ENCODE data around the gene CACNG3.
"Not testable (repeated sequence)": the region's sequence is repeated elsewhere in the genome, so short reads cannot be mapped to it uniquely, and the experiment has no call there.

The CACNG3 gene

DNA sequence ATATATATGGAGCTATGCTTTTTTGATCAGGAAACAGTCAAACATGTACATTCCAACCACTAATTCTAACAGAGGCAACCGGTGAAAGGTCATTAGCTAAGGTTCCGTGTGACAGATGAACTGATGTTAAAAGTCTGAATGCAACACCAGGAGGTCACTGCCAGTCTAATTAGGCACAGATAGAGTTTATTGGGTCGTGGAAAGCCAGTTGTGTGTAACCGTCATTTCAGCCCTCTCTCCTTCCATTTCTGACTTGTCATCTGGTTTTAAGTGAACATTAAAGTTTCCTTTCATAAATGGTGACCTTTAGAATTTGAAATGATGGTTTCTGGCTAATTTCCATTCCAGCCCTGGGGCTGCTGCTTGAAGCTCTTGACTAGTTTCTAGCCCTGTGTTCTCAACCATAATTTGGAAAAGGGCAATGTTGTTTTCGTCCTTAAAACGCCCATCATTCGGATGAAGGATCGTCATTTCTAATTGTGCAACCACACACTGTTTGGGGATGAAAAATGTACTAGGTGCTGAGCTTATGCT is 23.9 kb downstream of the CACNG3 start:
- DNase-seq (ENCODE audit: low spot score): no peak

DNA sequence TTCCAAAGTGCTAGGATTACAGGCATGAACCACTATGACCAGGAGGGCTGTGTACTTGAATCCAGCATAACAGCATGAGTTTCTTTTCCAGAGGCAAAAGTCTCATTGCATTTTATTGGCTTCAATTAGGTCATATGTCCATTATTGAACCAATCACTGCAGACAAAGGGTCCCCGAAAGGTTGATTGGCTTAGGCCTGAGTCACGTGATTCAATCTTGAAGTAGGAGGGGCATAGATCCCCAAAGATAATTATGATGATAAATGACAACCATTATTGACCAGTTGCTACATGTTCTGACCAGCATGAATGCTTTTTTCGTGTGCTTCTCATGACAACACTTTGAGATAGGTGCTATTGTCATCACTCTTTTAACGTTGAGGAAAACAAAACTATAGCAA is 25.3 kb downstream of the CACNG3 start:
- no peak for DNase-seq (ENCODE audit: low spot score)

DNA sequence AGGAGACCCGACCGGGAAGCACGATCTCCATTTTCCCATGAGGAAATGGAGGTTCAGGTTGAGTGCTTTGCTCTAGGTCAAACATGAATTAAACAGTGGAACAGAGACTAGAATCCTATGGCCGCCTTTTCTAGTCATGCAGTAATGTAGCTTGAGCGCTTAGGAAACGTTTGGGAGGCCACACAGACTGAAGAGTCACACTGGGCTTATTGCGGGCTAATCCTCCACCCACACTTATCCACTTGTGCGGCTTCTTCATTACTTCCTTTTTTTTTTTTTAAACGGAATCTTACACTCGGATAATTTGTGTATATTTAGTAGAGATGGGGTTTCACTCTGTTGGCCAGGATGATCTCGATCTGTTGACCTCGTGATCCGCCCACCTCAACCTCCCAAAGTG is 26.0 kb downstream of the CACNG3 start:
- no peak for DNase-seq (ENCODE audit: low spot score)

DNA sequence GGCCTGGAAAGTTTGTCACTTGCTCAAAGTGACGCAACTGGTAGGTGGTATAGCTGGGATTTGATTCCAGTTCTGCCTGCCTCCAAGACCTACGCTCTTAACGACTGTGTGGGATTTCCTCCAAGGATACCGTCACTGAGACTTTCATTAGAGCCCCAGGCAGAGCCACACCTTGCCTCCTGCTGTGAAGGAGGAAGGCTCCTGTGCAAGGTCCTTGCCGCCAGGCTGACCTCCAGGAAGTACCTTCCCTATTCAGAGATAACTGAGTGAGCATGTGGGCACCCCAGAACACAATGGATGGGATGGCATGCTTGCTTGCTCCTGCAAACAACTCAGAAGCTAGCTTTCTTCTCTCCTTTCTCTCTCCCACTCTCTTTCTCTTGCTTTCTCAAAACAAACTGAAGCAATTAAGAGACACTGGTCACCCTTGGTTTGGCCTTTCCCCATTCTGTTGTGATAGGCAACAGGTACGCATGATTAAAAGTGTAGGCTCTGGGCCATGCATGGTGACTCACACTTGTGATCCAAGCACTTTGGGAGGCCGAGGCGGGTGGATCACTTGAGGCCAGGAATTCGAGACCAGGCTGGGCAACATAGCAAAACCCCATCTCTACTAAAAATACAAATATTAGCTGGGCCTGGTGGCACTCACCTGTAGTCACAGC is 30.7 kb downstream of the CACNG3 start:
- no peak for DNase-seq (ENCODE audit: low spot score)

DNA sequence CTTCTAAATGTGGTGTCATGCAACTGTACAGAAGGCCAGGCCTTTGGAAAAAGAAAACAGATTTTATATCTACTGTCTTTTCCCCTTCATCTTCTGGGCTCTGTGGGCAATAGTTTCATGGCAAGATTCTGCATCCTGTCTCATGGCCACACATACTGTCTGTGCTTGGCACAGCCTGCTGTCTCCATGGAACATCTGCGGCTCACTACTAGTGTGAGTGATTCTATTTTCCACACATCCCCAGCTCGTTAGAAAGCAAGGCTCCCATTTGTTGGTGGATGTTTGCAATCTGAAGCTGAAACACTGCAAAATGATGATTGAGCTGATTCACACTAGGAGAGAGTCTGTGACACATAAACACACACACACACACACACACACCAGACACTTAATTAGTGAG is 32.4 kb downstream of the CACNG3 start:
- no peak for DNase-seq (ENCODE audit: low spot score)

DNA sequence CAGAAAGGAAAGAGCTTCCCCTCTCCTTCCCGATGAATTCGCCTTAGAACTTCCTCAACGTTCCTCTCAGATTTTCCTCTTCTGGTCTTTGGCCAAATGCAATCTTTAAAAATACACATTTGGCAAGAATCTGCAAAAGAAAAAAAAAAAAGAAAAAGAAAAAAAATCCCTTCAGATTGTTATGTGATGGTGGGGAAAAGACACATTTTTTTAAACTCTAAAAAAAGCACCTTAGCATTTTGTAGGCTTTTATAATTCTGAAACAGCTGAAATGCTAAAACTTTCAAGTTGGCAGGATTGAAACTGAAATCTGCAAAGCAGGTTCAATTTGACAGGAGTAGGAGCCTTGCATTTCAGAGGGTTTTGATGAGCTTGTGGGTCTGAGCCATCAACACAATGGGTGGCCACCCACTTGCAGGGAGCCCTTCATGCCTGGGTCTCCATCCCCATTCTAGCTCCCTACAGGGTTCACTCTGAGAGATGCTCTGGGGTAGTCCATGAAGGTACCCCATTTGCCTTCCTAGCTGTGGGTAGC is 33.1 kb downstream of the CACNG3 start:
- DNase-seq (ENCODE audit: low spot score): no peak

DNA sequence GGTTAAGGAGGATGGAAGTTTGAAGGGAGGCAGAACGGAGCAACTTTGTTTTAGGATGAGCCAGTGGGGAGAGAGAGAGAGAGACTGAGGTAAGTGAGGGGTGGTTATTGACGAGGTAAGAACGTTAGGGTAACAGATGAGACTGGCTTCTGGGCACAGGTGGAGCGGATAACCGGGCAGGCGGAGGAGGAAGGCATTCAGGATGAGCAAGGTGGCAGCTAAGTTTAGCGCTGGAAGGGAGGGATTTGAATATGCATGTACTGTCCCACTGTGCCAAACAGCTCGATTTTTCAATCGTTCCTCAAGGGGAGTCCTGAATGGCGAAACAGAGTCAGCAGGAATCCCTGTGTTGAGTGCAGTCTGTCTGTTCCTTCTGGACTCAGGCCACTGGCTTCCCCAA is 35.8 kb downstream of the CACNG3 start:
- DNase-seq (ENCODE audit: low spot score): no peak

DNA sequence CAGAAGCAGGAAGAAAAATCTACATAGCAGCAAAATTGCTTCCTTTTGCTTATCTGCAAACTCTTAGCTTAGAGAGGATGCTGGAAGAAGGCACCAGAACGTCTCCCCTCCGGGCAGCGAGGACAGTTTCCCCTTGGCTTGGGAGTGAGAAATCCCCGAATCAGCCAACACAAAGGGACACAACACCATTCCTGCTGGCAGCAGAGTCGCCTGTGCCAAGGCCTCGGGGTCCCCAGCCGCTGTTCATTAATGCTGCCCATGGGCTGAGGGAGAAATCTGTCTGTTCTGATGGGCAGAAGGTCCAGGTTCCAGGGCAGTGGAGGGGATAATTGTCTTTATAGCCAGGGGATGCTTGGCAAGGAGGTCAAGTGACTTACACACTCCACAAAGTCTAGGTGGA is 38.0 kb downstream of the CACNG3 start:
- no peak for DNase-seq (ENCODE audit: low spot score)

DNA sequence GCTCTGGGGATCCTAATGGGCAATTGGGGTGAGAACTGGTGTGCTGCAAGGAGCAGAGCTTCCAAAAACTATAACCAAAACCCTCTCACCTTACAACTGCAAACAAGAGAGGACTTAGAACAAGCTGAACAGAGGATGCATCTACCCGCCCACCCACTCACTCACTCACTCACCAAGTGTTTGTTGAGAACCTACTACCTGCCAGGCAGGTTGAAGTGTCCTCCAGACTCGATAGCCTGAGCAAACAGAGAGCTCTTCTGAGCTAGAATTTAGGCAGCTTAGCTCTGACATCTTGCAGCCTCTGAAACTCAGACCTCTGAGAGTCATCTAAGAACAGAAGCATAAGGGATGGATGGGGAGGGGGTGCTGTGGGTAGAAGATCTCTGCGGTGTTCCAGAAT is 41.2 kb downstream of the CACNG3 start:
- no peak for DNase-seq (ENCODE audit: low spot score)

DNA sequence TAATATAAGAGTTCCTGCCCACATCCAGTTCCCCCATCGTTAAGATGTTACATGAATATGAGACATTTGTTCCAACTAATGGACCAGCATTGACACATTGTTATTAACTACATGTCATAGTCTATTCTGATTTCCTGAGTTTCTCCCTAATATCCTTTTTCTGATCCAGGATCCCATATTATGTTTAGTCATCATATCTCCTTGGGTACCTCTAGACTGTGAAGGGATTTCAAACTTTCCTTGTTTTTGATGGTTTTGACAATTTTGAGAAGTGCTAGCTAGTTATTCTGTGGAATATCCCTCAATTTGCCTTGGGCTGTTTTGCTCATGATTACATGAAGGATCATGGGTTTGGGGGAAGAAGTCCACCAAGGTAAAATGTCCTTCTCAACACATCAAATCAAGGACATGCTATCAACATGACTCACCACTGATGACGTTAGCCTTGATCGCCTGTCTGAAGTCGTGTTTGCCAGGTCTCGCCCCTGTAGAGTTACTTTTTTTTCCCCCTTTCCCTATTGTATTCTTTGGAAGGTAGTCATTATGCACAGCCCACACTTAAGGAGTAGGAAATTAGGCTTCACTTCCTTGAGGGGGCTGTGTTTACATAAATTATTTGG is 42.5 kb downstream of the CACNG3 start:
- DNase-seq (ENCODE audit: low spot score): no peak

DNA sequence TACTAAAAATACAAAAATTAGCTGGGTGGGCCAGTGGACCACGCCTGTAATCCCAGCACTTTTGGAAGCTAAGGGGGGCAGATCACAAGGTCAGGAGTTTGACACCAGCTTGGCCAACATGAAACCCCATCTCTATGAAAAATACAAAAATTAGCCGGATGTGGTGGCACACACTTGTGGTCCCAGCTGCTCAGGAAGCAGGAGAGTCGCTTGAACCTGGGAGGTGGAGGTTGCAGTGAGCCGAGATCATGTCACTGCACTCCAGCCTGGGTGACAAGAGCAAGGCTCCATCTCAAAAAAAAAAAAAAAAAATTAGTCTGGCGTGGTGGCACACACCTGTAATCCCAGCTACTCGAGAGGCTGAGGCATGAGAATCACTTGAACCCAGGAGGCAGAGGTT is 44.6 kb downstream of the CACNG3 start:
- DNase-seq (ENCODE audit: low spot score): not testable (repeated sequence)

DNA sequence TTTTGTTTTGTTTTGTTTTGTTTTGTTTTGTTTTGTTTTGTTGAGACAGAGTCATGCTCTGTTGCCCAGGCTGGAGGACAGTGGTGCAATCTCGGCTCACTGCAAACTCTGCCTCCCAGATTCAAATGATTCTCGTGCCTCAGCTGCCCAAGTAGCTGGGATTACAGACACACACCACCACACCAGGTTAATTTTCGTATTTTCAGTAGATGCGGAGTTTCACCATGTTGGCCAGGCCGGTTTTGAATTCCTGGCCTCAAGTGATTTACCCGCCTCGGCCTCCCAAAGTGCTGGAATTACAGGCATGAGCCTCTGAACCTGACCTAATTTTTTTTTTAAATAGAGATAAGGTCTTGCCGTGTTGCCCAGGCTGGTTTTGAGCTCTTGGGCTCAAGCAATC is 46.5 kb downstream of the CACNG3 start:
- no peak for DNase-seq (ENCODE audit: low spot score)

DNA sequence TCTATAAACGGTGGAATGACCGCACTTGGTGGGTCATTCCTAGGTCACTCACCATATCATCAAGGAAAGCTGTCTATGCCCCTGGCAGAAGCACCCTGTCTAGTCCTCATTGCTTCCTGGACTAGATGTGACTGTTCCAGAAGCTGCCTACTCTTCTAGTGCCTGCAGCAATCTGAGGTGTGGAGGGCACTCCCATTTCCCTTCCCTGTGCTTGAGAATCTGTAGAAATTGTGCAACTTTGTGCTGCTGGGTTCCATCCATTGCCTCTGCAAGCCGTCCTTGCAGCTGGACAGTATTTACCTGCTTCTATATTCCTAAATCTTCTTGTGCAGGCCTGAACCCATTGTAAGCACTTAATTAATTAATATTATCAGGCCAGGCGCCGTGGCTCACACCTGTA is 52.1 kb downstream of the CACNG3 start:
- no peak for DNase-seq (ENCODE audit: low spot score)

DNA sequence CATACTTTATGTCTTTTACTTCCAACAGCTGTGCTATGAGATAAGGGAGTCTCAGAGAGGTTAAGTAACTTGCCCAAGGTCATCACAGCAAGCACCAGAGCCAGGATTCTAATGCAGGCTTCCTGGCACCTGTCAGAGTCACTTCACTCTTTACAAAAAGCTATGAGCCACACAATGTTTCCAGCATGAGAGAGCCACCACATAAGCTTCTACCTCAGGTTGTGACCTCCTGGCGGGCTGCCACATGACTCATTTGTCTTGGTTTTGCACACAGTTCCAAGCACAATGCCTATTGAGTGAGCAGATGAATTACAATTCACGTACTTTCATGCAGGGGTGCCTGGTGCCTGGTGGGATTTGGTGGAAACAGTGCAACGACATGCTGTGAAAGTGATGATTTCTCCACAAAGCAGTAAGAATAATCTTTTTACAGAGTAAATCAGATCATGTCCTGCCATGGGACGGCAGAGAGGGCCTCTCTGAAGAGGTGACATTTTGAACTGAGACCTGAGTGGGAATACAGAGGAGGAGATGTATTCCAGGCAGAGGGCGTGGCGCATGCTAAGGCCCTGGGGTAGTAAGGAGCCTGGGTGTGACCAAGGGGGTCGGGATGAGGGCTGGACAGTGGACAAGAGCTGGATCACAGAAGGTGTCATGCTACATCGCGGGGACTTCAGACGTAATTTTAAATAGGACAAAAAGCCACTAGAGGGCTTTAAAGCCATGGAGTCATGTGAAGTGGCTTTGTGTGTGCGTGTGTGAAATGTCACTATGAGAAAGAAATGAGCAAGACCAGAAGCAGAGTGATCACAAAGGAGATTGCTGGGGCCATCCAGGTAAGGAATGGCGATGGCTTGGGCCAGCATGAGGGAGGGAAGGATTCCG is 53.4 kb downstream of the CACNG3 start:
- DNase-seq (ENCODE audit: low spot score): no peak

DNA sequence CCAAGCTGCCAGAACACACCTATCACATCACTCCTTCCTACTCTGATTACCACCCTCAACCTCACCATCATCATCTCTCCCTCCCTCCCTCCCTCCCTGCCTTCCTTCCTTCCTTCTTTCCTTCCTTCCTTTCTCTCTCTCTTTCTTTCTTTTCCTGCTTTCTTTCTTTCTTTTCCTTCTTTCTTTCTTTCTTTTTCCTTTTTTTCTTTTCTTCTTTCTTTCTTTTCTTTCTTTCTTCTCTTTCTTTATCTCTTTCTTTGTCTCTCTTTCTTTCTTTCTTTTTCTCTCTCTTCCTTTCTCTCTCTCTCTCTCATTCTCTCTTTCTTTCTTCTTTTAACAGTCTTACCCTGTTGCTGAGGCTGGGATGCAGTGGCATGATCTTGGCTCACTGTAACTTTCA is 59.2 kb downstream of the CACNG3 start:
- DNase-seq (ENCODE audit: low spot score): no peak

DNA sequence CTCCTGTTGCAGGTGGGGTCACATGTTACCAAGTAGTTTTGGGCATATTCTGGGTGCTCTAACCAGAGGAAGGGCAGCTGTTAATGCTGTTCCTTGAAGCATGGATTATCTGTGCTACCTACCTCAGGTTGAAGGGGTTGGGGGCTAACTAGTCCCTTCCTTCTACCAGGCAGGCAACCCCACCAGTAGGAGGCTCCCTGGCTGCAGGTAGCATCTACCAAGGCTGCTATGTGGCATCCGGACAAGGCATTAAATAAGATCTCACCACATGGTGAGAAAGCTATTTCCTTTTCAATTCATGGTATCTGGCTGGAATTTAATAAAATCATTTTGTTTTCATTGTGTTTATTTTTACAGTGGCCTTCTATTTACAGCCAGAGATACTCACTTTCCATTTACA is 62.5 kb downstream of the CACNG3 start:
- no peak for DNase-seq (ENCODE audit: low spot score)

DNA sequence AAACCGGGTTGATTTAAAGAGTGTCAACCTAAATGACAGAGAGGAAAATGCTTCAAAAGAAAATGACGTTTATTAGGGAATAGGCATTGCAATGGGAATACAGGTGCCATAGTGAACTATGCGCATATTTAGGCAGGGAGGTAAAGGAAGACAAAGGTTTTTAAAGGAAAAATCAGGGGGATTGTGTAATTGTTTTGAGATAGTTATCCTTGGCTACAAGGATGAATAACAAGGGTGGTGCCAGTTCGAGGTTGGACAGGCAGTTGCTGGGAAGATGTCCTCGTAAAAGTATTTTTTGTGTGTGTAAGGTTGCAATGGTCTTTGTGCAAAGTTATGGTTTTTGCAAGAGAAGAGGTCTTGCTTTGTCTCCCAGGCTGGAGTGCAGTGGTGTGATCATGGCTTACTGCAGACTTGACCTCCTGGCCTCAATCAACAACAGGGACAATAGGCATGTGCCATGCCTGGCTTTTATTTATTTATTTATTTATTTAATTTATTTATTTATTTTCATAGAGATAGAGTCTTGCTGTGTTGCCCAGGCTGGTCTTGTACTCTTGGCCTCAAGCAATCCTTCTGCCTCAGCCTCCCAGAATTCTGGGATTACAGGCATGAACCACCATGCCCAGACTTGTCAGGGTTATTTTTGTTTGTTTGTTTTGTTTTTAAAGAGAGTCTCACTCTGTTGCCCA is 63.1 kb downstream of the CACNG3 start:
- DNase-seq (ENCODE audit: low spot score): no peak

DNA sequence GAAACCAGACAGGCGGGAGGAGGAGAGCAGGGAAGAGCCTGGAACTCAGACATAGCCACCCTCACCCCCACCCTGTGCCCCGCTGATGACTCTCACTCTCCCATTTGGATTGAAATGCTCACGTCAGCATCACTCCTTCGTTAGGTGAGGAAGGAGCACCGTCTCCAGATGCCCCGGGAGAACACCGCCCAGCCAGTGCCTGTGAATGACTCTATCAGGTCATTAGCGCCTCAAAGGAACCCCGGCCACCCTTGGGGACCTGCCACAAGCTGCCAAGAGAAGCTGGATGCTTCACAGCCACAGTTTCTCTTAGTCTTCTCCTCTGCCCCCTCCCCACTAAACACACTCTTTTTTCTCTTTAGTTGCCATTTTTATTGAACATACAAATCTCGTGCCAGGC is 66.0 kb downstream of the CACNG3 start:
- no peak for DNase-seq (ENCODE audit: low spot score)

DNA sequence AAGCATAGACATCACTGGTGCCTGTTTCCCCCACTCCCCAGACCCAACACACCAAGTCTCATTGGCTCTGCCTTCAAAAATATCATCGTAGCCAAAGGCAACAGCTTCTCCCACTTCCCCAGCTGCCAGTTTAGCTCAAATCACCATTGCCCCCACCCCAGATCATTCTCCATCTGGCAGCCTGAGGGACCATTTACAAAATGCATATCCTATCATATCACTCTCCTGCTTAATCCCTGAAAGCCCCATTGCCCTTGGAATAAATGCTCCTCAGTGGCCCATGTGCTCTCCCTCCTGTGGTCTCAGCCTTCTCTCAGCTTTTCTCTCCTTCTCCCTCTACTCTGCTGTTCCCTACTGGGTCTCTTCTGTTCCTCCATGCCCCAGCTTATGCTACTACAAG is 68.3 kb downstream of the CACNG3 start:
- no peak for DNase-seq (ENCODE audit: low spot score)

DNA sequence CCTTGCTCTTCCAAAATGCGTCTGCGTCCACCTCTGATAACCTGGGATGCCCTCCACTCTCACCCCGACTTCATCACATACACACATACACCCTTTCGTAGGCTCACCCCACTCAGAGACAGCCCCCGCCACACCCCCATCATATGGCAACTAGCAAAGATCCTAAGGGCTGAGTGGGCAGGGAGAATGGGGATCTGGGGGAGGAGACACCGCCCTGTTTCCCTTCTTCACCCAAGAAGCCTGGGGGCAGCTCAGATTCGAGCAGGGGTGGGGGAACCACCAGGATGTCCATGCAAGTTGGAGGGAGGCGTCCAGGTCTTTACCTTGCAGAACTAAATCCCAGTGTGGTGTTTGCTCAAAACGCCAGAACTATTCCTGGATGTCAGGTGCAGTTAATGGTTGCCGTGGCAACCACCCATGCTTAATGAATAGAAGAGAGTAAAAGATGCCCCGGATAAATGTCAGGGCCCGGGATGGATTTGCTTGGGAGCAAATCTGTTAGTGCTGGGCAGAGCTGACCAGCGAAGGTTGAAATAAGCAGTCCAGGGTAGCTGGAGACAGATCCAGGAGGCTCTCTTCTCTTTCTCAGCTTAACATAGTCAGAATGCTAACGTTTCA is 72.8 kb downstream of the CACNG3 start:
- DNase-seq (ENCODE audit: low spot score): no peak

DNA sequence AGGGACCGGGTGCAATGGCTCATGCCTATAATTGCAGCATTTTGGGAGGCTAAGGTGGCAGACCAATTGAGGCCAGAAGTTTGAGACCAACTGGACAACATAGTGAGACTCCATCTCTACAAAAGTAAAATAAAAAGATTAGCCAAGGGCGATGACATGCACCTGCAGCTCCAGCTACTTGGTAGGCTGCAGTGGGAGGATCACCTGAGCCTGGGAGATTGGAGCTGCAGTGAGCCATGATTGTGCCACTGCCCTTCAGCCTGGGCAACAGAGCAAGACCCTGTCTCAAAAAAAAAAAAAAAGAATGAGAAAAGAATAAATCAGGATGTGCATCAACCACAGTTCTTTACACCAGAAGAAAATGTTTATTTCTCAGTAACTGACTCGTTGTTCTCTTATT is 76.0 kb downstream of the CACNG3 start:
- DNase-seq (ENCODE audit: low spot score): no peak

Measured in hematopoietic multipotent progenitor cell treated with erythropoietin and hydrocortisone succinate and interleukin-3 and kit ligand, for 17 days (in vitro differentiated cells).